ENCODE results near the gene DUSP22.

DNA sequence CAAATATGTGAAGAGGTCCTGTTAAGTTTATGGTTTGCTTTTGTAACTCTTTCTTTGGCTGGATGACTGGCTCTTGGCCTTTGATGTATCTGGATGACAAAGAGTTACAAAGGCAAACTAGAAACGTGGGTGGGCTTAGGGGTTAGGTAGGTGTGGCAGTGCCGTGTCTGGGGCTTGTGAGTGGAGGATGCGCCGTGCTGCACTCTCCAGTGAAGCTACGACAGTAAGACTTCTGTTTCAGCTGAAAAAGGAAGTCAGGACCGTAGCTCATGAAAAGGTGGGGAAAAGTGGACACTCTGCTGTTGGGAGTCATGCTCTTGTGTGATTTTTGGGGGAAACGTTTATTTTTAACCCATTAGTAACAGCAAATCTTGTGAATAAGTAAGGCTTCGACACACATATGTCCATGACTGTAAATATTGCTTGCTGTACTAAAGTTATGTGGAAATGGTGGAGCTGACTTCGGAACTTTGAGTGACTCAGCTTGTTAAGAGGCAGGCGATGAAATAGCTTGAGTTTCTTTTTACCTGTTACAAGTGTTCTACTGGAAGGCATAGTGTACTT is 45.6 kb downstream of the DUSP22 start:
- TF ChIP-seq, protein P1, sequence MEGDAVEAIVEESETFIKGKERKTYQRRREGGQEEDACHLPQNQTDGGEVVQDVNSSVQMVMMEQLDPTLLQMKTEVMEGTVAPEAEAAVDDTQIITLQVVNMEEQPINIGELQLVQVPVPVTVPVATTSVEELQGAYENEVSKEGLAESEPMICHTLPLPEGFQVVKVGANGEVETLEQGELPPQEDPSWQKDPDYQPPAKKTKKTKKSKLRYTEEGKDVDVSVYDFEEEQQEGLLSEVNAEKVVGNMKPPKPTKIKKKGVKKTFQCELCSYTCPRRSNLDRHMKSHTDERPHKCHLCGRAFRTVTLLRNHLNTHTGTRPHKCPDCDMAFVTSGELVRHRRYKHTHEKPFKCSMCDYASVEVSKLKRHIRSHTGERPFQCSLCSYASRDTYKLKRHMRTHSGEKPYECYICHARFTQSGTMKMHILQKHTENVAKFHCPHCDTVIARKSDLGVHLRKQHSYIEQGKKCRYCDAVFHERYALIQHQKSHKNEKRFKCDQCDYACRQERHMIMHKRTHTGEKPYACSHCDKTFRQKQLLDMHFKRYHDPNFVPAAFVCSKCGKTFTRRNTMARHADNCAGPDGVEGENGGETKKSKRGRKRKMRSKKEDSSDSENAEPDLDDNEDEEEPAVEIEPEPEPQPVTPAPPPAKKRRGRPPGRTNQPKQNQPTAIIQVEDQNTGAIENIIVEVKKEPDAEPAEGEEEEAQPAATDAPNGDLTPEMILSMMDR (IDR thresholded peaks at IDR 0.05) = no peak
- no peak for TF ChIP-seq POLR2A (IDR thresholded peaks at IDR 0.05)
